ENCODE results near the gene RNF112.

RNF112 gene

DNA sequence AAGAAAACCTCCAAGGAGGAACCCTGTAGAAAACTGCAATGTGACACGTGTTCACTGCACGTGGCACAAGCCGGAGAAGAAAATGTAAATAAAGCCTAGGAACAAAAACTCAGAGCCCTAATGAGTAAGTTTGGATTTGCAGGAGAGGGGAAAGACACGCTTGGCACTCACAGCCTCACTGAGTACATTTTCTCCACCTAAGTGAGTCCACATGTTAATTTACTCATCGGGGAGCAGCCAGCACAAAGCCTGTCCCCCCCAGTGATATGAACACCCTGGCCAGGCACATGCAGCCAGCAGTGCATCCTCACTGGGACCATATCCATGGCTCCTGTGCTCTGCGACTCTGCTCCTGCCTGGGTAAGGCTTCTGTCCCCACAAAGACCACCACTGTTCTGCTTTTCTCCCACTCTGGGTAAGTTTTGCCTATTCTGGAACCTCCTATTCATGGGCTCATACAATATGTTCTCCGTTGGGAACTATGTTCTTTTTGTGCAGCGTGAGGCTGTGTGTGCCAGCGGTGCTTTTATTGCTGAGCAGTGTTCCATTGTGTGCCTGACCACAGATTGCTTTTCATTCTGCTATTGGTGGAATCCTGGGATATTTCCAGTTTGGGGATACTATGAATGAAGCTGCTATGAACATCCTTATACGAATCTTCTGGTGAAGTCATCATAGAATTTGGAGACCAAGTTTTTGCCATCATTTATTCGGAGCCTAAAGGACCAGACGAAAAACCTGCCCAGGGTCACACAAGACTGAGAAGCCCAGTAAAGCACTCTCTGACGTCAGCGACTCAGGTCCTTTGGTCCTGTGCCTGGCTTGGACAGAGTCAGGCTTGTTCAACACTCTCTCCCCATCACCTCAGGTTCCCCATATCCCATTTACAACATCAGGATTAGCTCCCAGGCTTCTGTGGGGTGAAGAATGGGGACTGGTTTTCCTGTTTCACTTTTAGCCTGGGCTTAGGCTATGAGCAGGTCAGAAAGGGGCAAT is 53.3 kb downstream of the RNF112 start:
- no peak for DNase-seq (ENCODE audit: low read depth, low spot score)
- no peak overlapping the region for H3K27ac ChIP-seq

Data from epithelial cell of prostate (primary cell).